ENCODE measurements around the gene LAMC2.

LAMC2 gene

GRCh38 chr1:183215076-183215720, 29.1 kb downstream of the LAMC2 start:
- no peak for DNase-seq

- DNase-seq, result no peak
These were observed 29.9 kb downstream of the LAMC2 start for GRCh38 chr1:183215936-183216335.

GRCh38 chr1:183218027-183218618, 32.1 kb downstream of the LAMC2 start:
- DNase-seq, result no peak

DNA sequence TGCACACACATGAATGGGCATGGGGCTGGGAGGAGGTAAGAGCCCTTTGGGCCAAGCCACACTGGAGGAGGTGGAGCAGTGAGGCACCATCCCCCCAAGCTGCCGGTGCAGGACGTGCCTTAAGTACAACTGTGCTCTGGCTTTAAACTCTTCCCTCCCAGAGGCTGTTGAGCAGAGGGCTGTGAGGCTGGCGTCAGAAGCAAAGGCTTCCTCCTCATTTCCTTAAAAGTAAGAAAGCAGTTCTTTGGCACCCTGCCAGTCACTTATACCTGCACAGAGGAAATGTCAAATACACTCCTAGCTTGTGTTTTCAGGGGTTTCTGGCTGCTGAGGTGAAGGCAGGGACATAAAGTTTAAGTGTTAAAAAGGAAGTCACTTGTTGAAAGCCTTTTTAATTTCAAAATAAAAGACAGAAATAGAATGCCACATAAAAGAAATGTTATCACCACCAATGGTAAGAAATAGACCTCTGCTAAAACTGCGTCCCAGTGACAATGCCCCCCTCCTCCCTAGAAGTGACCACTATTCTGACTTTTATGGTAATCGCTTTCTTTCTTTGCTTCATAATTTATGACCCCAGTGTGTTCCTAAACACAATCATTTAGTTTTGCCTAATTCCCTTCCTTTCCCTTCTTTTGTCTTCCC, 33.0 kb downstream of the LAMC2 start:
- DNase-seq, result peak; percentile 41

DNA sequence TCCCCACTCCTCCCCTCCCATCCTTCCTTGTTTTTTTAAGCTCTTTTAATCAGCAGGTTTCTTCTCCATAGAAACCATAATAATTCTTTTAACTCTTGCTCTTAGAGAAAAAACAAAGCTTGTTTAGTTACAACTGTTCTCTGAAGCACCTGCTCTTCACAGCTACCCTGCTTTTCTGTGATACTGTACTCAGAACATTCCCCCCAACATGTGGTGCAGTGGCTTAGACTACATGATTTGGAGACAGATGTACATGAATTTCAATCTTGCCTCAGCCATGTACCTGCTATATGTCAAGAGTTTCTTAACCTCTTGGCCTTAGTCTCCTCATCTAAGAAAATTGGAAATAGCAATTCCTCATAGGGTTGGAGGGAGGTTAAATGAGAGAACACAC, 33.5 kb downstream of the LAMC2 start:
- DNase-seq, result no peak

DNA sequence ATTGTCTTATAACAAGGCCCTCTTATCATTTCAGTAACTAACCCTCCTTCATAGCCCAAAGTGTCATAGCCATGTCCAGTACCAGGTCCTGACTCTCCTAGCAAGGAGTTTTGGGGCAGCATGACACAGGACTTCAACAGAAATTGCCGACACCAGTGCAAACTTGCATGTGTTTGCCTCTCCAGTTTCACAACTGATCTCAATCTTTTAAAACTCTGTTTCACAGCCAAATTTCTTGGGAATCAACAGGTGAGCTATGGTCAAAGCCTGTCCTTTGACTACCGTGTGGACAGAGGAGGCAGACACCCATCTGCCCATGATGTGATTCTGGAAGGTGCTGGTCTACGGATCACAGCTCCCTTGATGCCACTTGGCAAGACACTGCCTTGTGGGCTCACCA, 36.8 kb downstream of the LAMC2 start:
- DNase-seq, result no peak

GRCh38 chr1:183223467-183223866, 37.4 kb downstream of the LAMC2 start:
- no peak for DNase-seq

DNA sequence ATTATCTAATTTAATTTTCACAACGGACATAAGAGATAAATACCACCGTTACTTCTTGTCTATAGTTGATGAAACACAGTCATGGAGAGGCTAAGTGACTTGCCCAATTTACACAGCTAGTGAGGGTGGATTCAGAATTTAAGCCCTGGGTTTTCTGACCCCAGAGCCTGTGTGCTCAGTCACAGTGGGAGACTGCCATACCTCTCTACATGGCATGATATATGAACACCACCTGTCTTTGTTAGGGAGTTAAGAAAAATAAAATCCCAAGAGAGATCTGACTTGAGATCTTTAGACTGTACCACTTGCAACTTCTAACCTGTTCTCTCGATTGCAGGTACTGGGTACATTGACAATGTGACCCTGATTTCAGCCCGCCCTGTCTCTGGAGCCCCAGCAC, 40.3 kb downstream of the LAMC2 start:
- DNase-seq, result no peak

DNA sequence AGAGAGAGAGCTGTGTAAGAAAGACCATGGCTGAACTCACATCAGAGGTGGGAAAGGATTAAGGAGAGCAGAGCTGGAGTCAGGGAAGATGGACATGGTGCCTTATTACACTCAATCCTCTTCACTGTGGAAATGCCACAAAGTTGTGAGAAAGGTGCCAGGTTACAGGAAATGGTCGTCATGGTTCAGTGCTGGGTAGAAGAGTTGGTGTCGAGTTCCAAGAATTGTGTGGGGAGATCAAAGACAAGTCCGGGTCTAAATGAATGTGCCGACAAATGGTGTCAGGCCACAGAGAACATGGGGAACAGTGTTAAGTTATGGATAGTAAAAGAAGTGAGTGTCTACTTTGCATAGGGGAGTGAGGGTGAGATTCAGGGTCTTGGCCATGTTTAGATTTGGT, 40.9 kb downstream of the LAMC2 start:
- DNase-seq, result no peak

DNA sequence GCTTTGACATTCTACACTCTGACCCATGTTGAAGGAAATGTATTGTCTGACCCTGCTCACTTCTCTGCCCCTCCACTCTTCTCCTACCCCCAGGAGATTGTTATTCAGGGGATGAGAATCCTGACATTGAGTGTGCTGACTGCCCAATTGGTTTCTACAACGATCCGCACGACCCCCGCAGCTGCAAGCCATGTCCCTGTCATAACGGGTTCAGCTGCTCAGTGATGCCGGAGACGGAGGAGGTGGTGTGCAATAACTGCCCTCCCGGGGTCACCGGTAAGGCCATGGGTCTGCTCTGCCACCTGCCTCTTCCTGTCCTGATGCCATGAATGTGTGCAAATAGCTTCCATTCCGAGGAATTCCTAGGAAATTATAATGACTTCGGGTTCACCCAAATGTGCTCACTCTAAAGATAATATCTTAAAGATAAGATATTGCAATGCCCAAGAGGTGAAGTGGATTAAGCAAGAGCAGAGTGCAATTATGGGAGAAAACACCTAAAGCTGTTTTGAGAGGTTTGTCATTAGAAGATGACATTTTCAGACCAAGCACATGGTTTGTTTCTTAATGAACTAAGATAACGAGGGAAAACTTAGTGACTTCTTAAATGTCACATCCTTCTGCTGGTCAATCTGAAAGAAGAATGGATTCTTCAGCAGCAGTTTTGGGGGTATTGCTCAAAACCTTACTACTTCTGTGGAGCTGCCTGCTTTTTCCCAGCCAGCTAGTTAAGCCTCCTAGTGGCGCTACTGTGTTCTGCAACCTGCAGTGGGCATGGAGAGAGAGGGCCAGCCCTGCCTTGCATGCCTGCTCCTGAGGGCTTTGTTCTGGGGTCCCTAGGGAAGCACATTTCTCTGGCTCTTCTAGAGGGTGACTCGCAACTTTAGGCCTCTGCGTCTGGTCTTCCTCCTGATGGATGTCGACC, 41.6 kb downstream of the LAMC2 start:
- peak; percentile 56 for DNase-seq

DNA sequence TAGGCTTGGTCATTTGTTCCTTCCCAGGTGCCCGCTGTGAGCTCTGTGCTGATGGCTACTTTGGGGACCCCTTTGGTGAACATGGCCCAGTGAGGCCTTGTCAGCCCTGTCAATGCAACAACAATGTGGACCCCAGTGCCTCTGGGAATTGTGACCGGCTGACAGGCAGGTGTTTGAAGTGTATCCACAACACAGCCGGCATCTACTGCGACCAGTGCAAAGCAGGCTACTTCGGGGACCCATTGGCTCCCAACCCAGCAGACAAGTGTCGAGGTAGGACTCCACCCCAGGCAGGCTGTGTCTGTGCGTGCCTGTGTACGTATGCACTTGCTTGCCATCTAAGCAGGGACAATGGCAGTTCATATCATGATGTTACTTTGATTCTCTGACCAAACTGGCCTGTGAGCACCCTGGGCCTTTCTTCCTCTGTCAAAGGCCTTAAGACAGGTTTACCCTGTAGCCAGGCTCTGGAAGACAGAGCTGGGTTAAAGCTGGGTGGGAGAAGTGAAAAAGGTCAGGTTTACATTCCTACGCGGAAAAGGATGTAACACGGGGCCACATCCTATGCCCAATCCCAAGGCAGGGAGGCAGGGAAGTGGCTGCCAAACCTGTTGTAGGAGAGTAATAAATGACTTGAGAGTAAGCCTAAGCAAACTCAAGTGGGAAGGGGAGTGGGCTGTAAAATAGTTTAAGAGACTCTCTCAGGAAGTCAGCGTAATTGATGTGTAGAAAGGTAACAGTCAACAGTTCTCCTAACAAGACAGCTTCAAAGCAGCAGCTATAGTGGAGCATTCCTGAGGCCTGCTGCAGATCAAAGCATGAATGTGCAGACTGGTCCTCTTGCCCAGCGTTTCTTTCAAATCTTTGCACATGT, 42.5 kb downstream of the LAMC2 start:
- DNase-seq, result no peak

GRCh38 chr1:183230413-183230812, 44.3 kb downstream of the LAMC2 start:
- no peak for DNase-seq

DNA sequence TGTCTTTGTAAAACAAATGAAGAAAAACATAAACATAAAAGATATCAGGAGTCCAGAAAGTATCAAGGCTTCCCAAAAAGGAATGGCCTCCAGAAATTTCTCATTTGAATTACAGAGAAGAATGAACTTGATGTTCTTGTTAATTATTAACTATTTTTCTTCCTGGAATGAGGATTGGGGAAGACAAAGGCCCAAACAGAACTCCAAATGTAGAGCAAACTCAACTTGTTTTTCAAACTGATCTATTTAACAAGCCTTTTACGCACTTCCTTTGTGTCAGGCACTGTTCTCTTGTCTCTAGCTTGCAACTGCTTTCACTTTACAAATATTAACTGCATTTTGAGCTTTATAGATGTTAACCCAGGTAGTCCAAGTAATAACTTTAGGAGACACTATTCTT, 45.5 kb downstream of the LAMC2 start:
- no peak for DNase-seq

GRCh38 chr1:183233113-183233512, 47.0 kb downstream of the LAMC2 start:
- DNase-seq, result no peak

- DNase-seq, result no peak
These were observed 48.8 kb downstream of the LAMC2 start for GRCh38 chr1:183234660-183235476.

- no peak for DNase-seq
These were observed 49.4 kb downstream of the LAMC2 start for GRCh38 chr1:183235503-183235902.

GRCh38 chr1:183236158-183236725, 50.2 kb downstream of the LAMC2 start:
- no peak for DNase-seq

GRCh38 chr1:183237046-183237445, 51.0 kb downstream of the LAMC2 start:
- DNase-seq, result no peak

DNA sequence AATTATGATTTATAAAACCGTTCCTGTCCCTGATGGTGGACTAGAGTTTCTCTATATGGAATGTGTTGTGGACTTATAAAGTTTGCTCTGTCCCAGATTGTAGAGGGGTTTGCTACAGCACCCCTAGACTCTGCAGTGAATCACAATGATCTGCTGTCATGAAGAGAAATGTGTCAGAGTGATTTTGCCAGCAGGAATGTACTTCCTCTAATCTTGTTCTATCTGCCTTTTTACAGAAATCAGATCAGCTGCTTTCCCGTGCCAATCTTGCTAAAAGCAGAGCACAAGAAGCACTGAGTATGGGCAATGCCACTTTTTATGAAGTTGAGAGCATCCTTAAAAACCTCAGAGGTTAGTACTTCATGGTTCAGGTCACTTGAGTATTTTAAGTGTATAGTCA, 52.0 kb downstream of the LAMC2 start:
- no peak for DNase-seq

DNA sequence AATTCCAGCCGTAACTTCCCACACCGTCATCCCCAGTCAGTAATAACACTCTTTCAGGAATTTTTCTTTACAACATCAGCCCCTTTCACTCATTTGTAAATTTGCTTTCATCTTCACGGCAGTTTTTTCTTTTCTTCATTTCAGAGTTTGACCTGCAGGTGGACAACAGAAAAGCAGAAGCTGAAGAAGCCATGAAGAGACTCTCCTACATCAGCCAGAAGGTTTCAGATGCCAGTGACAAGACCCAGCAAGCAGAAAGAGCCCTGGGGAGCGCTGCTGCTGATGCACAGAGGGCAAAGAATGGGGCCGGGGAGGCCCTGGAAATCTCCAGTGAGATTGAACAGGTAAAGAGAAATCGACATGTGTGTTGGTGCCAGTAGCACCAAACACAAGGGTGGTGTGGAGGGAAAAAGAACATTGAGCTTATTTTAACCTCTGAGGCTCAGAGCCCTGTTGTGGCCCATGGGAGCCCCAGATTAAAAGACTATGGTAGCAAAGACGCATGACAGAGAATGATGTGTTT, 53.2 kb downstream of the LAMC2 start:
- DNase-seq, result no peak
